ENCODE results near the gene HTRA2.

Gene HTRA2

GRCh38 chr2:74515981-74516633, 13.6 kb upstream of the HTRA2 start:
- peak; percentile 64 for DNase-seq (ENCODE audit: low read depth)

- DNase-seq (ENCODE audit: low read depth), result no peak
Measured at GRCh38 chr2:74516650-74517049, 13.1 kb upstream of the HTRA2 start.

- DNase-seq (ENCODE audit: low read depth), result no peak
Measured at GRCh38 chr2:74522516-74522915, 7.2 kb upstream of the HTRA2 start.

- no peak for DNase-seq (ENCODE audit: low read depth)
Measured at GRCh38 chr2:74524005-74524404, 5.7 kb upstream of the HTRA2 start.

GRCh38 chr2:74524955-74525716, 4.6 kb upstream of the HTRA2 start:
- DNase-seq (ENCODE audit: low read depth), result no peak

- DNase-seq (ENCODE audit: low read depth), result no peak
Measured at GRCh38 chr2:74525717-74526648, 3.8 kb upstream of the HTRA2 start, which contains the start of gene DQX1. TSS of gene DQX1 (minus strand) at chr2:74526231. CDS start at chr2:74525729, 502 bp downstream.

- no peak for DNase-seq (ENCODE audit: low read depth)
Measured at GRCh38 chr2:74526649-74527230, 3.0 kb upstream of the HTRA2 start.

- DNase-seq (ENCODE audit: low read depth), result no peak
Measured at GRCh38 chr2:74527741-74528140, 2.0 kb upstream of the HTRA2 start.

GRCh38 chr2:74528600-74529356, 955 bp upstream of the HTRA2 start:
- DNase-seq (ENCODE audit: low read depth), result no peak

- peak; percentile 21 for DNase-seq (ENCODE audit: low read depth)
Measured at GRCh38 chr2:74530239-74531187, 780 bp downstream of the HTRA2 start.

GRCh38 chr2:74531666-74532065, 1.9 kb downstream of the HTRA2 start:
- no peak for DNase-seq (ENCODE audit: low read depth)

GRCh38 chr2:74532222-74532621, 2.5 kb downstream of the HTRA2 start:
- no peak for DNase-seq (ENCODE audit: low read depth)

- no peak for DNase-seq (ENCODE audit: low read depth)
Measured at GRCh38 chr2:74533464-74533863, 3.7 kb downstream of the HTRA2 start.

GRCh38 chr2:74534411-74534810, 4.7 kb downstream of the HTRA2 start:
- no peak for DNase-seq (ENCODE audit: low read depth)

GRCh38 chr2:74535440-74535965, 5.8 kb downstream of the HTRA2 start:
- no peak for DNase-seq (ENCODE audit: low read depth)

GRCh38 chr2:74536166-74536950, 6.6 kb downstream of the HTRA2 start:
- no peak for DNase-seq (ENCODE audit: low read depth)

- DNase-seq (ENCODE audit: low read depth), result no peak
Measured at GRCh38 chr2:74537140-74537539, 7.4 kb downstream of the HTRA2 start.

- DNase-seq (ENCODE audit: low read depth), result no peak
Measured at GRCh38 chr2:74538881-74539339, 9.2 kb downstream of the HTRA2 start.

- DNase-seq (ENCODE audit: low read depth), result no peak
Measured at GRCh38 chr2:74540291-74540690, 10.6 kb downstream of the HTRA2 start.

All from stimulated activated CD8-positive, alpha-beta memory T cell treated with anti-CD3 and anti-CD28 coated beads, Interleukin-4, amount 100 ng/mL, for 24 hours (primary cell).